ENCODE data around the gene ATP1A1. TPM values are rescaled to one million over a fixed set of nuclear protein-coding genes. Genes with fewer than 3 reads are reported as not detected.

The ATP1A1 gene
- total RNA-seq, 2 donors from 2014 or later, result 718 to 936 TPM

DNA sequence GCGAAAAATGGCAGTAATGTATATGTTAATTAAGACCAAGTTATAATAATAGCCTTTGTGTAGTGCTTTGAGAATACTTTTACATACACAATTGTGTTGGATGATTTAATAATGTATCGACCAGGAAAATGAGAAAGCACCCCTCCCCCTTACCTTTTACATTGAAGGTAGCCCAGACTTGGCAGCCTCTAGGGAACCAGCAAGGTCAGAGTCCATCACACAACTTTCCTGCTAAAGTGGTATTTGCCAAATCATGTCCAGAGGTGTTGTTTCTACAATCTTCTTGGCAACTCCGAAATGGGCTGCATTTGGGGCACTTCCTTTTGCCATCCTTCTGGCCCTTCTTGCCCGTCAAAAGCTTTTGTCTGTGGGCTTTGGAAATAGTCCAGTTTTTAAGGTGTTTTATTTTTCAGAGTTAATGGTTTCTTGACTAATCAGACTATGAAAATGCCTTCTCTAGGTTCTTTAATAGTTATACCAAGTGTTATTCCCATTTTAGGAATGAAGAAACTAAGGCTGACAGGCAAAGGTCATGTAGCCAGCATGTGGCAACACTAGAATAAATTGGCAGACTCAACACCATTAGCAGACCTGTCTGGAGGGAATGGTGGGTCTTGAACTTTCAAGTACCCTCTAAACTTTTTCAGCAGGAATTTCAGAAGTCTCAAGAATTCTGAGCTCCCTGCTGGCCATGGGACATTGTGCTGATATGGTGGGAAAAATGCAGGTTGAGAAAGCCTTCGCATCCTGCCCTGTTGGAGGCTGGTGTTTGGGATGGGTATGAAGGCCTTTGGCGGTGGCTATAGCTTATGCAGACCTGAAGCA, 6.8 kb downstream of the ATP1A1 start:
- no peak overlapping the region for H3K4me3 ChIP-seq
- intact Hi-C loops (cut with DNase I), result no loop called here
- peak; percentile 62 for DNase-seq
- H3K36me3 ChIP-seq, result no peaks in the 10 kb centered on the region
- TF ChIP-seq, protein P1, sequence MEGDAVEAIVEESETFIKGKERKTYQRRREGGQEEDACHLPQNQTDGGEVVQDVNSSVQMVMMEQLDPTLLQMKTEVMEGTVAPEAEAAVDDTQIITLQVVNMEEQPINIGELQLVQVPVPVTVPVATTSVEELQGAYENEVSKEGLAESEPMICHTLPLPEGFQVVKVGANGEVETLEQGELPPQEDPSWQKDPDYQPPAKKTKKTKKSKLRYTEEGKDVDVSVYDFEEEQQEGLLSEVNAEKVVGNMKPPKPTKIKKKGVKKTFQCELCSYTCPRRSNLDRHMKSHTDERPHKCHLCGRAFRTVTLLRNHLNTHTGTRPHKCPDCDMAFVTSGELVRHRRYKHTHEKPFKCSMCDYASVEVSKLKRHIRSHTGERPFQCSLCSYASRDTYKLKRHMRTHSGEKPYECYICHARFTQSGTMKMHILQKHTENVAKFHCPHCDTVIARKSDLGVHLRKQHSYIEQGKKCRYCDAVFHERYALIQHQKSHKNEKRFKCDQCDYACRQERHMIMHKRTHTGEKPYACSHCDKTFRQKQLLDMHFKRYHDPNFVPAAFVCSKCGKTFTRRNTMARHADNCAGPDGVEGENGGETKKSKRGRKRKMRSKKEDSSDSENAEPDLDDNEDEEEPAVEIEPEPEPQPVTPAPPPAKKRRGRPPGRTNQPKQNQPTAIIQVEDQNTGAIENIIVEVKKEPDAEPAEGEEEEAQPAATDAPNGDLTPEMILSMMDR (IDR thresholded peaks at IDR 0.05), result no peak
- no peaks in the 10 kb centered on the region for H3K27me3 ChIP-seq
- H3K9ac ChIP-seq (ENCODE audit: low read depth in 2 of 2, low read length in 2 of 2), result no peak overlapping the region
- H3K4me1 ChIP-seq, result peaks cover 37% of the 10 kb centered on the region
- peak overlapping the region; percentile 6 for H3K27ac ChIP-seq
- H3K9me3 ChIP-seq, result no peaks in the 10 kb centered on the region

DNA sequence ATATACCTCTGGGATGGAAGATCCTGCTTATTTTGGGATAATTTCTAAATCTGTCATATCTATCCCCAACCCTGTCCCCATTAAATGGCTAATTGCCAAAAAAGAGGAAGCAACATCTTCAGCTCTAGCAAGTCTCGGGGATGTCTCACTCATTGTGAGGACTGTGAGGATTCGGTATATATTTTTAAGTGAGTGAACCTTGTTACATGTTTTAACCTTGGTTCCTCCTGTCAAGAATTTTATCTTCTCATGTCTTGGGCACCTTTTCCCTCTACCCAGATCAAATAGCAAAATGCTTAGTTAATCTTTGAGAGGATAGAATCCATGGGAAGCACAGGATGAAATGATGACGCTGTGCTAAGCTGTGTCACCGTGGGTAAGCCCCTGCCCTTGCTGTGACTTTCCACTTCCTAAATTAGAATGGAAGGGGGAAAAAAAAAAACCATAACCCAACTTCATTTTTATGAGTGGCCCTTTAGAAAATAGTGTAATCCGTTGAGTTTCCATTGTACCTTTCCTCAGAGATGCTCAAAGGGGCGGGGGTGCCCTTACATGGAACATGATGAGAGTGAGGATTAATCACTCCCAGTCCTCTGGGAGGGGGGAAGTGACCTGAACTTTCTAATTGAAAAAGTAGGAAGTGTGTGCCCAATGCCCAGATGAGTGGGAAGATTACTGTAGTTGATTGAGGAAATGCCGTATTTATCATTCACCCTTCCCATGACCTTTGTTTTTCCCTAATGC, 7.6 kb downstream of the ATP1A1 start:
- Histone ChIP-seq H3K4me3 (no peak overlapping the region), H3K9me3 (no peaks in the 10 kb centered on the region), H3K27me3 (no peaks in the 10 kb centered on the region), H3K27ac (no peak overlapping the region), H3K4me1 (peaks cover 37% of the 10 kb centered on the region), H3K36me3 (no peaks in the 10 kb centered on the region), H3K9ac (ENCODE audit: low read depth in 2 of 2, low read length in 2 of 2) (peak overlapping the region in 1 of 2 donors; percentile 29)
- intact Hi-C loops (cut with DNase I), result no loop called here
- TF ChIP-seq, protein P1 (IDR thresholded peaks at IDR 0.05), result no peak
- no peak for DNase-seq

- H3K27ac ChIP-seq, result no peak overlapping the region
- TF ChIP-seq, protein P1 (IDR thresholded peaks at IDR 0.05), result no peak
- peaks cover 3% of the 10 kb centered on the region for H3K36me3 ChIP-seq
- no peak overlapping the region for H3K9ac ChIP-seq (ENCODE audit: low read depth in 2 of 2, low read length in 2 of 2)
- no peaks in the 10 kb centered on the region for H3K9me3 ChIP-seq
- H3K4me3 ChIP-seq, result no peak overlapping the region
- no peaks in the 10 kb centered on the region for H3K27me3 ChIP-seq
- peaks cover 30% of the 10 kb centered on the region for H3K4me1 ChIP-seq
- no peak for DNase-seq
- intact Hi-C loops (cut with DNase I), result no loop called here
Observed at GRCh38 chr1:116382321-116382720, 9.3 kb downstream of the ATP1A1 start.

DNA sequence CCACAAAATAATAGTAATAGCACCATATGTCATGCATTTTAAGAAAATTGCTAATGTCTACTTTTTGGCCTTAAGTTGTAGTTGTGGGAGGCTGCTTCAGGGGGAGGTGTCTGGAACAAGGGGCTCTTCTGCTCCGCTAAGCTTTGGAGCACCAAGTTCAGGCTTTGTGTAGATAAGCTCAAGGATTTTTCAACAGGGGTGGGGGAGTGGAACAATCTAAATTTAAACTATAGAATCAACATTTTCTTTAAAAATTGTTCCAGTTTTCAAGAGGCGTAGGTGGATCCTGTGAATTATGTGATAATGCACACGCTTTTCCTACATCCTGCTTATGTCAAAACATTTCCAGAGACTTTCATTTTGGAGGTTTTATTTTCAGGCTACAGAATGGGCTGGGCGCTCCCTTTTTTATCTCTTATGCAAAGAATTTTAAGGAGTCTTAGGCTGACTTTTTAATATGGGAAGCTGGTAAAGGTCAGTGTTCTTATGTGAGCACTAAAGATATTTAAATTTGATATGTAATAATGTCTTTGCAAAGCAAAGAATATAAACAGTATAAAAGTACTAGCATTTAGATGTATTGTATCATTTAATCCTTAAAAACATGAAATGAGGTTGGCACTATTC, 9.9 kb downstream of the ATP1A1 start:
- Histone ChIP-seq H3K4me1 (peaks cover 30% of the 10 kb centered on the region), H3K9ac (ENCODE audit: low read depth in 2 of 2, low read length in 2 of 2) (no peak overlapping the region)
- TF ChIP-seq, protein P1 (IDR thresholded peaks at IDR 0.05), result no peak

DNA sequence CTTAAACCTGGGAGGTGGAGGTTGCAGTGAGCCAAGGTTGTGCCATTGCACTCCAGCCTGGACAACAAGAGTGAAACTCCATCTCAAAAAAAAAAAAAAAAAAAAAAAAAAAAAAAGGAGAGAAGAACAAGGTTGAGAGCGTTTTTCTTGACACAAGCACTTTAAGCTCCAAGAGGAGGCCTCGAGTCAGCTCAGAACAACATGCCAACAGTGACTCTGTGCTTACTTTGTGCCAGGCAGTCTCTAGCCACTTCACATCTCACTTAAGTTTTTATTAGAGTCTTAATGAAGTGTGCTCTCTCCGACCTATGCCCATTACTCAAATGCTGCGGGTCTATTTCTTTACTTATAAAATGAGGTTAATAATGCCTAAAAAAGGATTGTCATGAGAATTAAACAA, 13.0 kb downstream of the ATP1A1 start:
- peaks cover 7% of the 10 kb centered on the region for H3K4me1 ChIP-seq

More for the DNA sequence above, 9.9 kb downstream of the ATP1A1 start:
- Histone ChIP-seq H3K27me3 (no peaks in the 10 kb centered on the region), H3K27ac (no peak overlapping the region), H3K36me3 (peaks cover 7% of the 10 kb centered on the region), H3K9me3 (no peaks in the 10 kb centered on the region), H3K4me3 (no peak overlapping the region)
- no peak for DNase-seq
- intact Hi-C loops (cut with DNase I), result no loop called here

More for the DNA sequence above, 13.0 kb downstream of the ATP1A1 start:
- H3K4me3 ChIP-seq, result no peak overlapping the region
- TF ChIP-seq, protein P1 (IDR thresholded peaks at IDR 0.05), result no peak
- peaks cover 26% of the 10 kb centered on the region for H3K36me3 ChIP-seq
- H3K27ac ChIP-seq, result no peak overlapping the region
- intact Hi-C loops (cut with DNase I), result no loop called here
- no peaks in the 10 kb centered on the region for H3K9me3 ChIP-seq
- no peak for DNase-seq
- H3K27me3 ChIP-seq, result no peaks in the 10 kb centered on the region
- H3K9ac ChIP-seq (ENCODE audit: low read depth in 2 of 2, low read length in 2 of 2), result no peak overlapping the region
